Activated T-helper 17 cell treated with anti-CD3 and anti-CD28 coated beads, Interleukin-2, amount 50 U/mL, for 72 hours (primary cell): Measurements from ENCODE around the gene RHOXF2. TPM values are rescaled to one million over a fixed set of nuclear protein-coding genes. Genes with fewer than 3 reads are reported as not detected.
A peak's percentile ranks its signal among the peaks of the same experiment; 100 is the strongest.
"Not testable (repeated sequence)": the region's sequence is repeated elsewhere in the genome, so short reads cannot be mapped to it uniquely, and the experiment has no call there.

ENCODE experiments used
- ATAC-seq: fragments of 150-1000 bp; cut with Tn5 transposase; replicated peaks from 2 replicates; pipeline ENCODE4 v1.10.0; 2021; ENCODE audit warnings: mild to moderate bottlenecking, moderate library complexity
- H3K27ac Mint-ChIP-seq: one replicate; pipeline ENCODE4 v1.8.0; 2022; ENCODE audit warnings: mixed read lengths
- H3K27me3 Mint-ChIP-seq: one replicate; pipeline ENCODE4 v1.8.0; 2022; ENCODE audit warnings: mixed read lengths
- H3K36me3 Mint-ChIP-seq: one replicate; pipeline ENCODE4 v1.8.0; 2022; ENCODE audit warnings: low read depth, mild to moderate bottlenecking, mixed read lengths
- H3K4me1 Mint-ChIP-seq: one replicate; pipeline ENCODE4 v1.8.0; 2022; ENCODE audit warnings: mixed read lengths
- H3K4me3 Mint-ChIP-seq: one replicate; pipeline ENCODE4 v1.8.0; 2022; ENCODE audit warnings: mild to moderate bottlenecking, mixed read lengths
- H3K9me3 Mint-ChIP-seq: one replicate; pipeline ENCODE4 v1.8.0; 2022; ENCODE audit warnings: mixed read lengths
- total RNA-seq, 2 donors: library from RNA; stranded (reverse); gene quantifications; one replicate each; pipeline ENCODE4 v1.2.3, GENCODE V29; 2022

RHOXF2 gene, protein sequence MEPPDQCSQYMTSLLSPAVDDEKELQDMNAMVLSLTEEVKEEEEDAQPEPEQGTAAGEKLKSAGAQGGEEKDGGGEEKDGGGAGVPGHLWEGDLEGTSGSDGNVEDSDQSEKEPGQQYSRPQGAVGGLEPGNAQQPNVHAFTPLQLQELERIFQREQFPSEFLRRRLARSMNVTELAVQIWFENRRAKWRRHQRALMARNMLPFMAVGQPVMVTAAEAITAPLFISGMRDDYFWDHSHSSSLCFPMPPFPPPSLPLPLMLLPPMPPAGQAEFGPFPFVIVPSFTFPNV
- total RNA-seq: under 1 TPM in 1 of 2 donors, not detected in 1; 0.29 TPM

DNA sequence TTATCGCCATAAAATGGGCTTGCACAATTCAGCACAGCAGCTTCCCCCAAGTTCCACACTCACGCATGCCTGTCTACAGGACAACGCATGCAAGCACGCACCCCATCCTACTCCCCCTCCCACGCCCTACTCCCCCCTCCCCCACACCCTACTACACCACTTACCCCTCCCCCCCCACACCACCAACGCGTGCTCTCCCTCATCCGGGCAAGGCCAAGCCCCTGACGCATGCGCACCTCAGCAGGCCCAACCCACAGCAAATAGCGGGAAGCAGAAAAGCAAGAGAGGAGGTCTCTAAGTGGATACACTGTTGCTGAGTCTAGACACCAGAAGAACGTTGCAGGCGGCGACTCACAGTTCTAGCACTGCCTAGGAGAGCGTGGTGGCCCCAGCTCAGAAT, at the start of gene RHOXF2:
Gene RHOXF2, plus strand, starts transcription at position 301 of the 400 bp plus-strand sequence. CDS start 138 bp downstream, outside the sequence.
- H3K36me3 Mint-ChIP-seq, H3K4me3 Mint-ChIP-seq, H3K27ac Mint-ChIP-seq, H3K9me3 Mint-ChIP-seq, H3K27me3 Mint-ChIP-seq, ATAC-seq, H3K4me1 Mint-ChIP-seq: not testable (repeated sequence)

DNA sequence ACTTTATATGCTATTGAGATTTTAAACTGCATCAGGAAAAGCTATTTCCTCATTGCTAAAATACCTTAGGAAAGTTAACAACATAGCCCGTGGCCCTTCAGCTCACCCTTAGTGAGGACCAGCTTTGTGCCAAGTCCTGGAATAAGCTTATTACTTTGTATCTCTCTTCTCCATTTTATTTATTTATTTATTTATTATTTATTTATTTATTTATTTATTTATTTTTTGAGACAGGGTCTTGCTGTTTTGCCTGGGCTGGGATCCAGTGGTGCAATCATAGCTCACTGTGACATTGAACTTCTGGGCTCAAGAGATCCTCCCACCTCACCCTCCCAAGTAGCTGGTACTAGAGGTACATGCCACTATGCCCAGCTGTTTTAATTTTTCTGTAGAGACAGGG, 49.0 kb upstream of the RHOXF2 start:
- Mint-ChIP-seq H3K4me1 (no peaks in the 10 kb centered on the region), H3K27me3 (no peaks in the 10 kb centered on the region), H3K9me3 (no peaks in the 10 kb centered on the region), H3K36me3 (no peaks in the 10 kb centered on the region), H3K27ac (no peak overlapping the region), H3K4me3 (no peak overlapping the region)
- no peak for ATAC-seq

DNA sequence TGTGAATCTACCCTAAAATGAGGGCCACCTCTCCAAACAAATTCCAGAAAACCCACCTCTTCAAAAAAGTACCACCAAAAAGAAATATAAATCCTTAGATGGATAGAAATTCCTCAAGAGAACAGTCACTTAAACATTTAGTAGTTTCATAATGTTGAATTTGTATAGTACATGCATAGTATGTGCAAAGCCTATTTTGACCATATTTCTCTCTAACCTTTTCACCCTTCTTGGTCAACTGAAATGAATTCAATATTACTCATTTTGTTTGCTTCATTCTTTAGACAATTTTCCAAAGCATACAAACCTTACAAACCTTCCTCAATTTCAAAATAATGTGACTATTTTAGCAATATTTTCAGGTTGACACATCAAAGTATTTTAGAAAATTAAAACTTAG, 46.8 kb upstream of the RHOXF2 start:
- Mint-ChIP-seq H3K4me1 (no peaks in the 10 kb centered on the region), H3K9me3 (no peaks in the 10 kb centered on the region)

DNA sequence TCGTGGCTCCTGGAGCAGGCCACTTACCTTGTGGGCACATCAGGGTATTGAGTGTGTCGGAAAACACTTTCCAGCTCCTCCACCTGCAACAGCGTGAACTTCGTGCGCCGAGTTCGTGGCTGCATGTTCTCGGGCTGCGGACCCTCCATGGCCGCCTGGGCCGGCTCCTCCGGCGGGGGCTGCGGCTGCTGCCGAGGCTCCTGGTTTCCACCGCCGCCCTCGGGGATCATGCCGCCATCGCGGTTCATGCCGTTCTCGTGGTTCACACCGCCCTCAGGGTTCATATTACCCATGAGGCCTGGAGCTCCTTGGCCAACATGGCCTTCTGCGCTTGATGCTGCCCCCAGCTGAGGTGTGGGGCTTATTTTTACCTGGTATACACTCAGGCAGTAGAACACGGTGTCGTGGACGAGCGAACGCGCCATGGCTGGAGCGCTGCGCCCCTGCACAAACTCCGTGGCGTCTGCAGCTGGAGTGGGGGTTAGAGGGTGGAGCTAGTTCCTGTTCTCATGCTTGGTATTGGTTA, 42.9 kb upstream of the RHOXF2 start, which contains the start of gene RHOXF1:
Gene RHOXF1, minus strand, starts transcription at position 476 of the 526 bp plus-strand sequence. Its CDS starts 51 bp downstream, at position 425.
- H3K9me3 Mint-ChIP-seq: no peaks in the 10 kb centered on the region
- H3K36me3 Mint-ChIP-seq: no peaks in the 10 kb centered on the region
- no peaks in the 10 kb centered on the region for H3K4me1 Mint-ChIP-seq
- H3K4me3 Mint-ChIP-seq: no peak within 1 kb of the TSS
- no peaks in the 10 kb centered on the region for H3K27me3 Mint-ChIP-seq
- ATAC-seq: no peak
- no peak within 1 kb of the TSS for H3K27ac Mint-ChIP-seq

More for the DNA sequence above, 46.8 kb upstream of the RHOXF2 start:
- Mint-ChIP-seq H3K27ac (no peak overlapping the region), H3K36me3 (no peaks in the 10 kb centered on the region), H3K27me3 (no peaks in the 10 kb centered on the region), H3K4me3 (no peak overlapping the region)
- no peak for ATAC-seq

DNA sequence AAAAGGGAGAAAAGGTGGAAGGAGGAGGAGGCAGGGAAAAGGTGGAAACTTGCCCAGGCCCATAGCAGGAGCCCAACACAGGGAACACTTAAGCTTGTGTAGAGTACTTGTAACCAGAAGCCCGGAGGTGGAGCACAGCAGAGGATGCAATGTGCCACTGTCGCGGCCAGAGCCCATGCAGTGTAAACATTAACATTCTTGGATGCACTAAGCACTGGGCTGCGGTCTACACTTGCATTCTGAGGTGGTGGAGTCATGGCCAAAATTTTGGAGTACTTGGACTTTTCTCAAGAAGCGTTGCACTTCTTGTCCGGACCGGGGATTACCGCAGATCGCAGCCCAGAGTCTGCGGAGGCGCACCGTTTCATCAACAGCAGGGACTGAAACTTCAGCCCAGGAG, 38.2 kb upstream of the RHOXF2 start:
- Mint-ChIP-seq H3K4me3 (no peak overlapping the region), H3K27me3 (no peaks in the 10 kb centered on the region), H3K27ac (no peak overlapping the region), H3K4me1 (no peaks in the 10 kb centered on the region), H3K9me3 (no peaks in the 10 kb centered on the region), H3K36me3 (no peaks in the 10 kb centered on the region)
- no peak for ATAC-seq

DNA sequence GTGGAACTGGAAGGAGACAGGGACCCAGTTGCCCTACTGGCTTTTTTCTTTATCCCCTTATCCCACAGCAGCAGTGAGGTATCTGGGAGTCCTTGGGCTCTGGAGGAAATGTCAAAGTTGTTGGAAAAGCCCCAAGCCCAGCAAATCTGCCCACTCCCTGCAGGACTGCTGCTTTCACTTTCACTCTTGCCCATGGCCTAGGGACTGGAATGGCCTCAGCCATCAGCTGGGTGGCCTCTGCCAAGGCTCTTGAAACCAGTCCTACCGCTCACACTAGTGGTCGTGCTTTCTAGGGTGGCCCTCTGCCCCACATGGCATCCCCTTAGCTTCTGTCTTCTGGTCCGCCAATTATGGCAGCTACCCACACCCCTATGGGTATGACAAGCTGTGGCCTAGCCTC, 33.0 kb upstream of the RHOXF2 start:
- Mint-ChIP-seq H3K27ac (no peak overlapping the region), H3K36me3 (no peaks in the 10 kb centered on the region), H3K4me3 (no peak overlapping the region), H3K4me1 (peaks cover 3% of the 10 kb centered on the region), H3K27me3 (no peaks in the 10 kb centered on the region), H3K9me3 (no peaks in the 10 kb centered on the region)
- ATAC-seq: no peak

DNA sequence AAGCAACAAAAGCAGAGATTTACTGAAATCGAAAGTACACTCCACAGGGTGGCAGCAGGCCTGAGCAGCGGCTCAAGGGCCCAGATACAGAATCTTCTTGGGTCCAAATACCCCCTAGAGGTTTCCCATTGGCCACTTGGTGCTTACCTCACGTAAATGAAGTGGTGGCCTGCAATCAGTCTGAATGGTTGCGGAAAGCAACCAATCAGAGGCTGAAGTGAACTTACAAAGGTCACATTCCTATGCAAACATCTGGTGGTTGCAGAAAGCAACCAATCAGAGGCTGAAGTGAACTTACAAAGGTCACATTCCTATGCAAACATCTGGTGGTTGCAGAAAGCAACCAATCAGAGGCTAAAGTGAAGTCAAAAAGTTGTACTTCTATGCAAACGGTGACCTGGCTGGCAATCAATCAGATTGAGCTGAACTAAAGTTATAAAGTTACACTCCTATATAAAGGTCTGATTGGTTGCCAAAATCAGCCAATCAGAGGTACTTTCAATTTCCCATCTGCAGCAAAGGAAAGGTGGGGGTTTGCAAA, 30.0 kb upstream of the RHOXF2 start:
- H3K9me3 Mint-ChIP-seq, H3K27me3 Mint-ChIP-seq, ATAC-seq, H3K4me1 Mint-ChIP-seq, H3K27ac Mint-ChIP-seq, H3K4me3 Mint-ChIP-seq, H3K36me3 Mint-ChIP-seq: not testable (repeated sequence)

DNA sequence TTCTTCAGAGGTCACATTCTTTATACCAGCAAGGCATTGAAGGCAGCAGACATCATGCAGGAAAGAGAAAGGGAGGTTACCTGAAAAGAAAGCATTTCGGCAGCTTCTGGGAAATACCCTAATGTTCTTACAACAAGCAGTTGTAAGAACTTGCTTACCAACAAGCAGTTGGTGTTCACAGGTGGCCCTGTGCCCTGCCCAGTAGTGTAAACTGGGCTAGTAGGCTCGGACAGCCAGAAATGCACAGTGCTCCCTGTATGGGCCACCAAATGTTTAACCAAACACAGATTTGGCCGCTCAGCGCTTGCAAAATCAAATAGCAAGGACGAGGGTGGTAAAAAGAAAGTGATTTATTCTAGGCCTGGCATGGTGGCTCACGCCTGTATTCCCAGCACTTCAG, 22.3 kb upstream of the RHOXF2 start:
- no peak overlapping the region for H3K4me3 Mint-ChIP-seq
- no peaks in the 10 kb centered on the region for H3K36me3 Mint-ChIP-seq
- no peaks in the 10 kb centered on the region for H3K4me1 Mint-ChIP-seq
- no peaks in the 10 kb centered on the region for H3K27me3 Mint-ChIP-seq
- no peak for ATAC-seq
- H3K27ac Mint-ChIP-seq: no peak overlapping the region
- no peaks in the 10 kb centered on the region for H3K9me3 Mint-ChIP-seq

DNA sequence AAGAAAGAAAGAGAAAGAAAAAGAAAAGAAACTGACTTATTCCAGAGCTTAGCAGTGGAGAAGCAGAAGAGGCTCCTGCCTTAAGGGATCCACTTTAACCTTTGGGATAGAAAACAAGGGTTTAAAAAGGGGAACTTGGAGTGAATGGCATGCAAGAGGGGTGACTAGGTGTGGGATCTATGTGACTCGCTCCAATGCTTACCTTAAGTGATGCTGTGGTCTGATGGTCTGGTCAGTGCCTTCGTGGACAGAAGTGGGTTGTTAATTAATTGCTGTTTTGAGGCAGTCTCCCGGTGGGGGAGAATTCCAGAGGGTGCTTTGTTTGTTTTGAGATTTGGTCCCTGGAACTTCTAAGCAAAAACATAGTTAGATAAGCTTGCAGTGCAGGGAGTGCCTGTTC, 21.6 kb upstream of the RHOXF2 start:
- H3K27ac Mint-ChIP-seq: no peak overlapping the region
- H3K4me3 Mint-ChIP-seq: no peak overlapping the region
- H3K4me1 Mint-ChIP-seq: no peaks in the 10 kb centered on the region
- no peak for ATAC-seq
- H3K27me3 Mint-ChIP-seq: no peaks in the 10 kb centered on the region
- H3K36me3 Mint-ChIP-seq: no peaks in the 10 kb centered on the region
- H3K9me3 Mint-ChIP-seq: no peaks in the 10 kb centered on the region

DNA sequence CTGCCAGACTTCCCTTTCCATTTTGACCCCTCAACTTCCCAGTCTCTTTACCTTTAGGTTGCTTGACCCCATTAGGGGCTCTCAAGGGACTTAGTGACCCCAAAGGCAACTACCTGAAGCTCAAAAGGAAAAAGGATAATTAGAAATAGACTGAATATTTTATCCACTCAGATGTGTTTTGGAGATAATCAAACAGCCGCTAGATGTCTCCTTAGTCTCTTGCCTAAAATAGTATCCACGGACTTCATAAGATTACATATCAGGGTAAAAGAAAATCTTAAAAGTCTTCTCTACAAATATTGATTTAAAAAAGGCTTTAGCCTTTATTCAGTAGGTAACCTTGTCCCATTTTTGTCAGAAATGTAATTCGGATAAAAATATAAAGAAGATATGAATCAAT, 21.0 kb upstream of the RHOXF2 start:
- H3K4me1 Mint-ChIP-seq: no peaks in the 10 kb centered on the region
- no peak overlapping the region for H3K27ac Mint-ChIP-seq
- no peaks in the 10 kb centered on the region for H3K9me3 Mint-ChIP-seq

DNA sequence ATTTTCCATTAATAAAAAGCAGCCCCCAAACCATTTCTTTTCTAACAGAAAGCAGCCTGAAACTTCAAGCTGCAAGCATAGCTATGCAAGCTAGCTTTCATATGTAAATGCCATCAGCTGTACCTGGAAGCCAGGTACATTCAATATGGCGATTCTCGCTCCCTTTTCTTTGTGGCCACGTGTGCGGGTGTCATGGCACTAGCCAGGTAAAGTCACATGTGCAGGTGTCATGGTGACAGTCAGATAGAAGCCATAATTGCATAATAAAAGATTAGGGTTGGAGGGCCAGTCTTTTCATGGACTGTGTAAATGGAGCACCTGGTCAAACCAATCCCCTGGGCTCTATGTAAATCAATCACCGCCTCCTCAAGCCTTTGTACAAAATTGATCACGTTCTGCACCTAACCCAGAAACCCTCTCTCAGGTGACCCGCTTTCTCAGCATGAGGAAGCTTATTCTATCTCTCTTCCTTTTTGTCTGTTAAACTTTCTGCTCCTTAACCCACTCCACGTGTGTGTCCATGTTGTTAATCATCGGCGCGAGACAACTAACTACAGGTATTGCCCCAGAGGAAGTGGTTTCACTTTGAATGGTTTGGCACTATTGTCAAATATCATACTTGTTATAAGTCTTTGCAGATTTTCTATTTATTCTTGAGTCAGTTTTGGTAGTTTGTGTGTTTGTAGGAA, 18.0 kb upstream of the RHOXF2 start:
- no peaks in the 10 kb centered on the region for H3K9me3 Mint-ChIP-seq
- peaks cover under 1% of the 10 kb centered on the region for H3K4me1 Mint-ChIP-seq
- no peak overlapping the region for H3K27ac Mint-ChIP-seq
- peak overlapping the region; percentile 46 for H3K4me3 Mint-ChIP-seq
- H3K36me3 Mint-ChIP-seq: no peaks in the 10 kb centered on the region
- ATAC-seq: no peak
- H3K27me3 Mint-ChIP-seq: no peaks in the 10 kb centered on the region

More for the DNA sequence above, 21.0 kb upstream of the RHOXF2 start:
- H3K27me3 Mint-ChIP-seq: no peaks in the 10 kb centered on the region
- H3K36me3 Mint-ChIP-seq: no peaks in the 10 kb centered on the region
- H3K4me3 Mint-ChIP-seq: no peak overlapping the region
- no peak for ATAC-seq

DNA sequence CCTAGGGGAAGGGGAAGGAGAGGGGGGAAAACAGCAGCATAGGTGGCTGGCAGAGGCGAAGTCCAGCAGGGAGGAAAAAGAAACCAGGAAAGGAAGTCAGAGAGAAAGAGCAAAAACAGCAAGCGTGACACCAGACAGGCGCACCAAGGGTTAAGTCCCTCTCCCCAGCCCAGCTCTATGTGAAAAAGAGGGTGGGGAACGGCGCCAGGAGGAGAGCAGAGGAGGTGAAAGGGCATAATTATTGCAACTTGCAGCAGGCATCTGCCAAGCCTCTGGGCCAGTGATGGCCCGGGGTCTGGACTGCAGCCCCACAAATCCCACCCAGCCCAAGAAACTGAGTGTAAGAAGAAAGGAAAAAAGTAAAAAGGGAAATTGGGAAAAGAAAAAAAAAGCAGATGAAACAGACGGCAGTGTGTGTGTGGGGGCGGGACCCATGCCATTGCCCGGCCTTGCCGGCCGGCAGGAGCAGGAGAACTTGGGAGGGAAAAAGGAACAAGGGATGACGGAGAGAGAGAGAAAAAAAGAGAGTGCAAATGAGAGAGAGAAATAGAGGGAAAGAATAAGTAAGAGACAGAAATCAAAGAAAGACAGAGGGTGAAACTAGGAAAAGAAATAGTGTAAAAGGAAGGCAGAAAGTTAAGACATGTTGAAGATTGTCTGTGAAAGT, 14.1 kb upstream of the RHOXF2 start:
- H3K4me1 Mint-ChIP-seq: peaks cover 11% of the 10 kb centered on the region
- no peaks in the 10 kb centered on the region for H3K9me3 Mint-ChIP-seq
- H3K36me3 Mint-ChIP-seq: no peaks in the 10 kb centered on the region
- peak overlapping the region; percentile 75 for H3K27ac Mint-ChIP-seq
- no peak for ATAC-seq
- H3K4me3 Mint-ChIP-seq: peak overlapping the region; percentile 57
- H3K27me3 Mint-ChIP-seq: no peaks in the 10 kb centered on the region

DNA sequence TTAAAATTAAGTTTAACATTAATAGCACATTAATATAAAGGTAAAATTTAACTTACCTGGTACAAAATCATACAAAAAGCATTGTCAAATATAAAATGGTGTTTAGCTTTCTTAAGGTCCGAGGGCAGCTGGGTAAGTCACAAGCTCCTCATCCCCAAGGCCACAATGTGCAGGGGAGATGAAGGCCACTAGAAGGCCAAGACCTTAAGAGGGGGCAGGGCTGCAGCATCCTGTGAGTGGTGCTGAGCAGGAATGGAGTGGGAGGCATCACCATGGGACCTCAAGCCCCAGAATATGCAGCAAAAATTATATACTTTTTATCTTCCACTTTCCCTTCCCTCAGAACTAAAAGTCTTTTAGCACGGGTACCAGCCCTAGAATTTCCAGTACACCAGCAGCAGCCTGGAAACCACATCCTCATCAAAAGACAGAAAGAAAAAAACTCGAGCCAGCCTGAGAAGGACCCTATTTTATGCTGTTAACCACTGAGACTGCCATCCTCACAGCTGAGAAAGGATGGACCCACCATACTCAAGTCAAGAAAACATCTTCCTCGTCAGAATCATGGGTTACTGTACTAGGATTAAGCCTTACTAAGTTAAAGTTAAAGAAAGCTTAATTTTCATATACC, 13.0 kb upstream of the RHOXF2 start:
- no peaks in the 10 kb centered on the region for H3K36me3 Mint-ChIP-seq
- no peaks in the 10 kb centered on the region for H3K9me3 Mint-ChIP-seq
- H3K27ac Mint-ChIP-seq: peak overlapping the region; percentile 22
- no peaks in the 10 kb centered on the region for H3K27me3 Mint-ChIP-seq
- peak overlapping the region; percentile 15 for H3K4me3 Mint-ChIP-seq
- H3K4me1 Mint-ChIP-seq: peaks cover 11% of the 10 kb centered on the region
- ATAC-seq: peak; percentile 26

DNA sequence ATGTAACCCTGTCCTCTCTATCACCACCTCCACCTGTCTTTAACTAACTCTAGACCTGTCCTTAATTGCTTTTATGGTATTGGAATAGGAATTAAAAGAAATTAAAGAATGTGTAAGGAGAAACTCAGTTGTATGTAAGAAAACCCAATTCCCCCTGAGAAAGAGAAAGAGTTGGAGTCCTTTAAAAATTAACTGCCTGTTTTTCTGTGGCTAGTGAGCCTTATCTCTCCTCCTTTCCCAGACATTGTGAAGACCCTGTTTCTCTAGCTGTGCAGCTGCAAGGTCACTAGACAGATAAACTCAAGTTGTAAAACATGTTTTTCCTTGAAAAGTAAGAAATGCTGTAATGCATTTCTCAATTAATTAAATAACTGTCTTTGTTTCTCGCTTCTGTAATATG, 12.1 kb upstream of the RHOXF2 start:
- H3K4me3 Mint-ChIP-seq, ATAC-seq: not testable (repeated sequence)

More for the DNA sequence above, 12.1 kb upstream of the RHOXF2 start:
- not testable (repeated sequence) for H3K27me3 Mint-ChIP-seq, H3K36me3 Mint-ChIP-seq, H3K9me3 Mint-ChIP-seq
- Mint-ChIP-seq H3K4me1 (peaks cover 11% of the 10 kb centered on the region), H3K27ac (peak overlapping the region; percentile 22)
